ENCODE measurements around the gene PDE3A. TPM values are rescaled to one million over a fixed set of nuclear protein-coding genes. Genes with fewer than 3 reads are reported as not detected.

The PDE3A gene
- total RNA-seq, 6 donors from 2014 or later, result 1.0 to 10.0 (median 3.2) TPM

DNA sequence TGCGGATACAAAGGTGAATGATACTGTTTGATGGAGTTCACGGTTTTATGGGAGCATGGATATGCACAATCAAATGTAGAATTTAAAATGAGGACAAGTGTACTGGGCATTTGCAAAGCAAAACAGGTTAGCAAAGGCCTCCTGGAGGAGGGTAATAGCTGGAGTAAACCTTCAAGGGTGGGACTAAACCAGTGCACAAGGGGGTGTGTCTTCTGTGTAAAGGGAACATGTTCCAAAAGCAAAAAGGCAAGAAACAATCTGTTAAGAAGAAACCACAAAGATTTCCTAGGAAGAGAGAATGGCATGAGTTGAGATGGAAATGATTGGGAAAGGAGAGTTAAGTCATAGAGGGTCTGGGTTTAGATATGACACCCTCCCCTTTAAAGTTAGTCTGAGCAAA, 217.6 kb downstream of the PDE3A start:
- Histone ChIP-seq H3K27ac (no peak overlapping the region), H3K4me1 (no peaks in the 10 kb centered on the region), H3K27me3 (no peaks in the 10 kb centered on the region), H3K4me3 (no peak overlapping the region), H3K36me3 (no peaks in the 10 kb centered on the region), H3K9me3 (no peaks in the 10 kb centered on the region)
- DNase-seq (no peak), ATAC-seq (ENCODE audit: low FRiP score in 2 of 2) (no peak)
- TF ChIP-seq POLR2A (IDR thresholded peaks at IDR 0.05), result no peak
- WGBS, 2 donors, result 89 to 95% methylated on average over 2 of the region's 2 CpGs

DNA sequence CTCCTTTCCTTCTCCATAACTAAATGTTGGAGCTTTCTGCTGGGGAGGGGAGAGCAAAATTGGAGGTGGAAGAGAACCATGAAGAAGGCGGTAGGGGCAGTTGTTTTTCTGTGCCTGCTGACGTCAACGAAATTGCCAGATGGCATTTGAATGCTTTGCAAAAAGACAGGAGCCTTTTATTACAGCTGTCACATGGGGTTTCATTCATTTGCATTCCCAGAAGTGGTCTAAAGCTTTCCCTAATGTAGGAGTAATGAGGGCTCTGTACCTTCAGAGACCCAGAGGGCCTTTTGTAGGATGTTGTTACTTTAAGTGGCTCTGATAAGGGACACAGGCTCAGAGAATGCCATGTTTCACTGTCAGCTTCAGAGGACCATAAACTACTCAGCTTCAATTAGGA, 219.7 kb downstream of the PDE3A start:
- H3K27me3 ChIP-seq, result no peaks in the 10 kb centered on the region
- ATAC-seq (ENCODE audit: low FRiP score in 2 of 2), result no peak
- no peak for TF ChIP-seq POLR2AphosphoS5 (IDR thresholded peaks at IDR 0.05)
- no peak for TF ChIP-seq EP300 (IDR thresholded peaks at IDR 0.05)
- WGBS, 2 donors, result 76 to 80% methylated on average over 3 of the region's 3 CpGs
- no peak for DNase-seq
- no peak overlapping the region for H3K27ac ChIP-seq
- H3K4me1 ChIP-seq, result no peaks in the 10 kb centered on the region
- H3K36me3 ChIP-seq, result no peaks in the 10 kb centered on the region
- H3K4me3 ChIP-seq, result no peak overlapping the region
- no peaks in the 10 kb centered on the region for H3K9me3 ChIP-seq

DNA sequence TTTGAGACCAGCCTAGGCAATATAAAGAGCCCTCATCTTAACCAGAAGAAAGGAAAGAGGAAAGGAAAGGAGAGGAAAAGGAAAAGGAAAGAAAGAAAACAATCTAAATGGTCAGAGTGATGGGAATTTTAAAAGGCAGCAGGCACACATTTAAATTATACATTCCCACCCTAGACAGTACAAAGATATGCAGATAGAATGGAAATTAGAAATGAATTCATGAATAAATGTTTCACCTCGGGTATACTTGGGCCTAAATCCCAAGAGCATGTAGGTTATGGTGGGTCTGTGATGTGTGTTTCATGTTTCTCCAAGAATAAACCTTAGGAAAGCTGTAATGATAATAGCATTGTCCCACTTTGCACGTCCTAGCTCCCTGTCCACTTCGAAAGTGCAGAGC, 222.2 kb downstream of the PDE3A start:
- Histone ChIP-seq H3K27me3 (no peaks in the 10 kb centered on the region), H3K9me3 (no peaks in the 10 kb centered on the region), H3K36me3 (no peaks in the 10 kb centered on the region), H3K27ac (no peak overlapping the region), H3K4me3 (no peak overlapping the region), H3K4me1 (no peaks in the 10 kb centered on the region)
- ATAC-seq (ENCODE audit: low FRiP score in 2 of 2) (no peak), DNase-seq (no peak)
- TF ChIP-seq POLR2AphosphoS5 (IDR thresholded peaks at IDR 0.05), result no peak
- no peak for TF ChIP-seq POLR2A (IDR thresholded peaks at IDR 0.05)
- TF ChIP-seq EP300 (IDR thresholded peaks at IDR 0.05), result no peak
- TF ChIP-seq, protein P1, sequence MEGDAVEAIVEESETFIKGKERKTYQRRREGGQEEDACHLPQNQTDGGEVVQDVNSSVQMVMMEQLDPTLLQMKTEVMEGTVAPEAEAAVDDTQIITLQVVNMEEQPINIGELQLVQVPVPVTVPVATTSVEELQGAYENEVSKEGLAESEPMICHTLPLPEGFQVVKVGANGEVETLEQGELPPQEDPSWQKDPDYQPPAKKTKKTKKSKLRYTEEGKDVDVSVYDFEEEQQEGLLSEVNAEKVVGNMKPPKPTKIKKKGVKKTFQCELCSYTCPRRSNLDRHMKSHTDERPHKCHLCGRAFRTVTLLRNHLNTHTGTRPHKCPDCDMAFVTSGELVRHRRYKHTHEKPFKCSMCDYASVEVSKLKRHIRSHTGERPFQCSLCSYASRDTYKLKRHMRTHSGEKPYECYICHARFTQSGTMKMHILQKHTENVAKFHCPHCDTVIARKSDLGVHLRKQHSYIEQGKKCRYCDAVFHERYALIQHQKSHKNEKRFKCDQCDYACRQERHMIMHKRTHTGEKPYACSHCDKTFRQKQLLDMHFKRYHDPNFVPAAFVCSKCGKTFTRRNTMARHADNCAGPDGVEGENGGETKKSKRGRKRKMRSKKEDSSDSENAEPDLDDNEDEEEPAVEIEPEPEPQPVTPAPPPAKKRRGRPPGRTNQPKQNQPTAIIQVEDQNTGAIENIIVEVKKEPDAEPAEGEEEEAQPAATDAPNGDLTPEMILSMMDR (IDR thresholded peaks at IDR 0.05), result no peak
- 78 to 85% methylated on average over 3 of the region's 3 CpGs for WGBS, 2 donors

DNA sequence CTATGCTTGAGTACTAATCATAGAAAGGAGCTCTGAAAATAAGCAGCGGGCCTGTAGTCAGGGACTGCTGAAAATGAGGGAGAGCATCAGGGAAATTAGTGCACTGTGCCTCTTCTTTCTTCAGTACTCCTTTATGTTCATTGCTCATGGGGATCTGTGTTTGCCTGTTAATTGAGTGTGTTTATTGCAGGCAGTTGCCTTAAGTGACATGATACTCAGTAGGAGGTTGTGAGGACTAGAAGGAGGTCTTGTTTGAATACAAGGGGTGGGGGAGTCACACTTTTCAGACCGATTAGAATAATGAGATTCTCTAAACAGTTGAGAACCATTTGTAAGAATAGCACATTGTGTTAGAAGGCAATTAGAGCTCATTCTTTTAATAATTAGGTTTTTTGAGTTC, 224.2 kb downstream of the PDE3A start:
- no peak for TF ChIP-seq EP300 (IDR thresholded peaks at IDR 0.05)
- TF ChIP-seq, protein P1 (IDR thresholded peaks at IDR 0.05), result no peak
- TF ChIP-seq POLR2A (IDR thresholded peaks at IDR 0.05), result no peak
- TF ChIP-seq POLR2AphosphoS5 (IDR thresholded peaks at IDR 0.05), result no peak
- no peaks in the 10 kb centered on the region for H3K27me3 ChIP-seq
- no peaks in the 10 kb centered on the region for H3K36me3 ChIP-seq
- 59 to 69% methylated on average over 2 of the region's 2 CpGs for whole genome bisulfite sequencing, 2 donors
- DNase-seq, result no peak
- no peak overlapping the region for H3K27ac ChIP-seq
- no peak overlapping the region for H3K4me3 ChIP-seq
- H3K9me3 ChIP-seq, result no peaks in the 10 kb centered on the region
- no peaks in the 10 kb centered on the region for H3K4me1 ChIP-seq
- no peak for ATAC-seq (ENCODE audit: low FRiP score in 2 of 2)

DNA sequence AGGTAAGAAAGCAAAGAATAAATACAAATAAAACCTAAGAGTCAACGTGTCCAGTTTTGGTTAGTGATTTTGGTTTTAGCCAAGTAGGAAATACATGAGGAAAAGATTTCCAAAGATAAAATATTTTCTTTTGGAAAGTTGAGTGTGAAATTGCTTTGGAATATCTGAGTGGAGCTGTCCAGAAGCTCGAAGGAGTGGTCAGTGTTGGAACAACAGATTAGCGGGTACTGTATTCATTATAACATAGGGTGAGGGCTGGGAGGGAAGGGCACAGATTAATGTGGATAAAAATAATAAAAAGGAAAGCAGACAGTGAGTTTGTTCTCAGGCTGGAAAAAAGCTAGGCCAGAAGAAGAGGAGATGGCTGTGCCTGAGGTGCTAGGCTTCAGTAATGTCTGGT, 225.3 kb downstream of the PDE3A start:
- no peak for TF ChIP-seq POLR2A (IDR thresholded peaks at IDR 0.05)
- TF ChIP-seq EP300 (IDR thresholded peaks at IDR 0.05), result no peak
- TF ChIP-seq, protein P1 (IDR thresholded peaks at IDR 0.05), result no peak
- TF ChIP-seq POLR2AphosphoS5 (IDR thresholded peaks at IDR 0.05), result no peak
- Histone ChIP-seq H3K4me1 (no peaks in the 10 kb centered on the region), H3K4me3 (no peak overlapping the region), H3K27ac (no peak overlapping the region), H3K9me3 (no peaks in the 10 kb centered on the region), H3K27me3 (no peaks in the 10 kb centered on the region), H3K36me3 (no peaks in the 10 kb centered on the region)
- ATAC-seq (ENCODE audit: low FRiP score in 2 of 2) (no peak), DNase-seq (no peak)
- WGBS, 2 donors, result 75 to 80% methylated on average over 3 of the region's 3 CpGs

DNA sequence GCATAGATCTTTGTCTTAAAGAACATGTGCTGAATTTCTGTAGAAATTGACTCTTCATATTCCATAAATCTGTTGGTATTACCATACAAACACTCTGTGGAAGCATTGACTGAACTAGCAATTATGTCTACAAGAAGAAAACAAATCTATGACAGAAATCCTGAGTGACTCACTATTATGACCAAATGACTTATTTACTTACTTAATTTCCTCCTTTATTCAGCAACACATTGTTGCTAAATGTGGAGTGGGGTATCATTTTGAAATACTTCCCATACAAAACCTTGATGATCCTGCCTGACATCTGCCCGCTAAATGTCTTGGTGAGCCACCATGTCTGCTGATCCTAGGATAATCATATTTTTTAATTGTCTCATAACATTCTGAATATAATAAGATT, 227.7 kb downstream of the PDE3A start:
- Histone ChIP-seq H3K9me3 (no peaks in the 10 kb centered on the region), H3K4me1 (no peaks in the 10 kb centered on the region), H3K36me3 (no peaks in the 10 kb centered on the region), H3K4me3 (no peak overlapping the region), H3K27ac (no peak overlapping the region), H3K27me3 (no peaks in the 10 kb centered on the region)
- ATAC-seq (ENCODE audit: low FRiP score in 2 of 2) (no peak), DNase-seq (no peak)
- TF ChIP-seq POLR2AphosphoS5 (IDR thresholded peaks at IDR 0.05) (no peak), POLR2A (IDR thresholded peaks at IDR 0.05) (no peak), EP300 (IDR thresholded peaks at IDR 0.05) (no peak)
- TF ChIP-seq, protein P1 (IDR thresholded peaks at IDR 0.05), result no peak
- WGBS, 2 donors, result 8 to 83% methylated on average over 1 of the region's 1 CpG
